ENCODE measurements around the gene RASA3. TPM values are rescaled to one million over a fixed set of nuclear protein-coding genes. Genes with fewer than 3 reads are reported as not detected.
A peak's percentile ranks its signal among the peaks of the same experiment; 100 is the strongest.

Gene RASA3
- total RNA-seq, 1 donor from 2014 or later, result 41.1 TPM

DNA sequence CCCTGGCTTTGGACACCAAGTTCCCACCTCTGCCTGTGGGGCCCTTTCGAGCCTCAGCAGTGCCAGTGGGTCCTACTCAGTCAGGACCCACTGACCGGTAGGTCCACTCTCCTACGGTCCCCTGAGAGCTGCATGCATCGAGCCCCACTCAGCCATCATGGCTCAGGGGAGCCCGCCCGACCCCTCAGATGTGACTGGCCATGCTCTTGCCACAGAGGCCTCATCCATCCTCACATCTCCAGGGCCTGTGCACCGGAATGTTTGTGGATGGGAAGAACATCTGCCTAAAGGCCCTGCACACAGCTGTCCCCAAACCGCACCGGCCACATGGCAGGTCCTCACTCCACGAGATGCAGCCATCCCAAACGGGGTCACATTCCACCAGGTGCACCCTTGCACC is 105.9 kb downstream of the RASA3 start:
- DNase-seq (ENCODE audit: low read depth) (no peak), FAIRE-seq (no peak)
- H2AFZ ChIP-seq (ENCODE audit: low read depth, low read length), result no peak overlapping the region
- H3K27ac ChIP-seq (ENCODE audit: low read depth, low read length), result no peak overlapping the region
- H3K4me1 ChIP-seq (ENCODE audit: insufficient read depth, low read length), result peaks cover 30% of the 10 kb centered on the region
- Mint-ChIP-seq H3K27me3 (ENCODE audit: low read depth, unreplicated experiment) (no peaks in the 10 kb centered on the region), H3K36me3 (ENCODE audit: low read depth, unreplicated experiment) (peaks cover 24% of the 10 kb centered on the region), H3K4me1 (ENCODE audit: low read depth, unreplicated experiment) (peaks cover 22% of the 10 kb centered on the region), H3K9me3 (ENCODE audit: unreplicated experiment) (no peaks in the 10 kb centered on the region), H3K27ac (ENCODE audit: unreplicated experiment) (peak overlapping the region; percentile 96), H3K4me3 (ENCODE audit: unreplicated experiment) (no peak overlapping the region)
- H3K36me3 ChIP-seq (ENCODE audit: insufficient read depth, low read length), result peaks cover 23% of the 10 kb centered on the region
- H3K9ac ChIP-seq (ENCODE audit: low read length), result peak overlapping the region; percentile 39
- peak overlapping the region; percentile 47 for H3K4me2 ChIP-seq (ENCODE audit: low read length)
- H3K79me2 ChIP-seq (ENCODE audit: insufficient read depth, low read length), result peaks cover 67% of the 10 kb centered on the region
- no peaks in the 10 kb centered on the region for H3K9me3 ChIP-seq (ENCODE audit: insufficient read depth, low read depth, low read length)
- no peak overlapping the region for H3K4me3 ChIP-seq (ENCODE audit: insufficient read depth, low read depth, low read length)
- no peak for TF ChIP-seq EZH2 (IDR thresholded peaks at IDR 0.05; ENCODE audit: insufficient read depth, low read length)
- TF ChIP-seq, protein P1, sequence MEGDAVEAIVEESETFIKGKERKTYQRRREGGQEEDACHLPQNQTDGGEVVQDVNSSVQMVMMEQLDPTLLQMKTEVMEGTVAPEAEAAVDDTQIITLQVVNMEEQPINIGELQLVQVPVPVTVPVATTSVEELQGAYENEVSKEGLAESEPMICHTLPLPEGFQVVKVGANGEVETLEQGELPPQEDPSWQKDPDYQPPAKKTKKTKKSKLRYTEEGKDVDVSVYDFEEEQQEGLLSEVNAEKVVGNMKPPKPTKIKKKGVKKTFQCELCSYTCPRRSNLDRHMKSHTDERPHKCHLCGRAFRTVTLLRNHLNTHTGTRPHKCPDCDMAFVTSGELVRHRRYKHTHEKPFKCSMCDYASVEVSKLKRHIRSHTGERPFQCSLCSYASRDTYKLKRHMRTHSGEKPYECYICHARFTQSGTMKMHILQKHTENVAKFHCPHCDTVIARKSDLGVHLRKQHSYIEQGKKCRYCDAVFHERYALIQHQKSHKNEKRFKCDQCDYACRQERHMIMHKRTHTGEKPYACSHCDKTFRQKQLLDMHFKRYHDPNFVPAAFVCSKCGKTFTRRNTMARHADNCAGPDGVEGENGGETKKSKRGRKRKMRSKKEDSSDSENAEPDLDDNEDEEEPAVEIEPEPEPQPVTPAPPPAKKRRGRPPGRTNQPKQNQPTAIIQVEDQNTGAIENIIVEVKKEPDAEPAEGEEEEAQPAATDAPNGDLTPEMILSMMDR (IDR thresholded peaks at IDR 0.05; ENCODE audit: insufficient read depth, low read depth, low read length), result no peak
- H4K20me1 ChIP-seq (ENCODE audit: insufficient read depth, low read length), result peaks cover 63% of the 10 kb centered on the region
- H3K27me3 ChIP-seq (ENCODE audit: insufficient read depth, low read length), result no peaks in the 10 kb centered on the region

DNA sequence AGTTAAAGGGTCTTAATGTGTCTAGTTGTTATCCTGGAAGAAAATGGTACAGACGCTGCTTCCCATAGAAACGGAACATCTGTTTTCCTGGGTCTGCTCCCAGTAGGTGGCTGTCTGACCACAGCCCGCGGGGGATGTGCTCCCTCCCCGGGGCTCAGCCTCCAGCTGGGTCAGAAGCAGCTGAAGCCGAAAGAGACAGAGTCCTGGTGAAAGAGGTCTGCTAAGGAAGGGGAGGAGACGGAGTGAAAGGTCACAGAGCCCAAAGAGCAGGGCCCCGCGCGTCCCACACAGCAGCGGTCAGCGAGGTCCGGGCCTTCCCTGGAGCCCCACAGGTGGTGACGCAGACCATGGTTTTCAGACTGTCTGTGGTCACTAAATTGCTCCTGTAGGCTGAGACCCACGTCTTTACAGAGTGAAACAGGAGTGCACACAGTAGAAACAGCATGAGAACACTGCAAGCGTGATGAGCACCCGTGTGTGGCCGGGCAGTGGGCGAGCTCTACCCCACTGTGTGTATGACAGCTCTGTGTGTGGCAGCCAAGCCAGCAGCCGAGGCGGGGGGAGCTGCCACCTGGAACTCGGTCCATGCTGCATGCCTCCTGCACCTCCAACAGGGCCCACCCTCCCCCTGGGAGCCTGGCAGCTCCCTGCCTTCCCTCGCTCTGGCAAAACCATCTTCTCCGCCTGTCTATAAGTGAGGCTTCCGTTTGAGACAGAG is 106.5 kb downstream of the RASA3 start:
- no peaks in the 10 kb centered on the region for H3K27me3 ChIP-seq (ENCODE audit: insufficient read depth, low read length)
- Mint-ChIP-seq H3K27ac (ENCODE audit: unreplicated experiment) (peak overlapping the region; percentile 96), H3K36me3 (ENCODE audit: low read depth, unreplicated experiment) (peaks cover 26% of the 10 kb centered on the region), H3K27me3 (ENCODE audit: low read depth, unreplicated experiment) (no peaks in the 10 kb centered on the region), H3K4me3 (ENCODE audit: unreplicated experiment) (peak overlapping the region; percentile 68), H3K4me1 (ENCODE audit: low read depth, unreplicated experiment) (peaks cover 17% of the 10 kb centered on the region), H3K9me3 (ENCODE audit: unreplicated experiment) (no peaks in the 10 kb centered on the region)
- H3K36me3 ChIP-seq (ENCODE audit: insufficient read depth, low read length), result peaks cover 21% of the 10 kb centered on the region
- peak overlapping the region; percentile 36 for H3K27ac ChIP-seq (ENCODE audit: low read depth, low read length)
- FAIRE-seq (no peak), DNase-seq (ENCODE audit: low read depth) (peak; percentile 69)
- TF ChIP-seq EZH2 (IDR thresholded peaks at IDR 0.05; ENCODE audit: insufficient read depth, low read length), result no peak
- TF ChIP-seq, protein P1 (IDR thresholded peaks at IDR 0.05; ENCODE audit: insufficient read depth, low read depth, low read length), result no peak
- peaks cover 30% of the 10 kb centered on the region for H3K4me1 ChIP-seq (ENCODE audit: insufficient read depth, low read length)
- peaks cover 60% of the 10 kb centered on the region for H3K79me2 ChIP-seq (ENCODE audit: insufficient read depth, low read length)
- H4K20me1 ChIP-seq (ENCODE audit: insufficient read depth, low read length), result peaks cover 60% of the 10 kb centered on the region
- peak overlapping the region; percentile 39 for H3K9ac ChIP-seq (ENCODE audit: low read length)
- no peaks in the 10 kb centered on the region for H3K9me3 ChIP-seq (ENCODE audit: insufficient read depth, low read depth, low read length)
- H2AFZ ChIP-seq (ENCODE audit: low read depth, low read length), result no peak overlapping the region
- H3K4me2 ChIP-seq (ENCODE audit: low read length), result peak overlapping the region; percentile 47
- H3K4me3 ChIP-seq (ENCODE audit: insufficient read depth, low read depth, low read length), result no peak overlapping the region

DNA sequence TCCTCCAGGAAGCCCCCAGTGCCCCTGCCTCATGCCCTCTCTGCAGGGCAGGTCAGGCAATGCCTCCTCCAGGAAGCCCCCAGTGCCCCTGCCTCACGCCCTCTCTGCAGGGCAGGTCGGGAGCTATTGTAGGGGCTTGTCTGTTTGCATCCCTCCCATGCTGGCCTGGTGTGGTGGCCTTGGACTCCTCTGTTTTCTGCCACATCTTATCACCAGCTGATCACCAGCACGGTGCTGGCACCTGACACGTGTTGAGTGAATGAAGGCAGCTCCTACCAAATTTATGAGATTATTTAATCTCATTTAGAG is 107.1 kb downstream of the RASA3 start:
- no peak overlapping the region for H2AFZ ChIP-seq (ENCODE audit: low read depth, low read length)
- H3K9me3 ChIP-seq (ENCODE audit: insufficient read depth, low read depth, low read length), result no peaks in the 10 kb centered on the region
- peak overlapping the region; percentile 39 for H3K9ac ChIP-seq (ENCODE audit: low read length)
- peak overlapping the region; percentile 47 for H3K4me2 ChIP-seq (ENCODE audit: low read length)
- H3K27ac Mint-ChIP-seq (ENCODE audit: unreplicated experiment), result peak overlapping the region; percentile 96
- H3K27me3 Mint-ChIP-seq (ENCODE audit: low read depth, unreplicated experiment), result no peaks in the 10 kb centered on the region
- H3K4me1 ChIP-seq (ENCODE audit: insufficient read depth, low read length), result peaks cover 30% of the 10 kb centered on the region
- no peak overlapping the region for H3K27ac ChIP-seq (ENCODE audit: low read depth, low read length)
- FAIRE-seq (no peak), DNase-seq (ENCODE audit: low read depth) (no peak)
- no peak overlapping the region for H3K4me3 ChIP-seq (ENCODE audit: insufficient read depth, low read depth, low read length)
- no peaks in the 10 kb centered on the region for H3K27me3 ChIP-seq (ENCODE audit: insufficient read depth, low read length)
- peak overlapping the region; percentile 68 for H3K4me3 Mint-ChIP-seq (ENCODE audit: unreplicated experiment)
- TF ChIP-seq, protein P1 (IDR thresholded peaks at IDR 0.05; ENCODE audit: insufficient read depth, low read depth, low read length), result no peak
- no peak for TF ChIP-seq EZH2 (IDR thresholded peaks at IDR 0.05; ENCODE audit: insufficient read depth, low read length)
- H3K79me2 ChIP-seq (ENCODE audit: insufficient read depth, low read length), result peaks cover 55% of the 10 kb centered on the region
- no peaks in the 10 kb centered on the region for H3K9me3 Mint-ChIP-seq (ENCODE audit: unreplicated experiment)
- H4K20me1 ChIP-seq (ENCODE audit: insufficient read depth, low read length), result peaks cover 57% of the 10 kb centered on the region
- peaks cover 19% of the 10 kb centered on the region for H3K36me3 ChIP-seq (ENCODE audit: insufficient read depth, low read length)
- peaks cover 17% of the 10 kb centered on the region for H3K4me1 Mint-ChIP-seq (ENCODE audit: low read depth, unreplicated experiment)
- peaks cover 31% of the 10 kb centered on the region for H3K36me3 Mint-ChIP-seq (ENCODE audit: low read depth, unreplicated experiment)

Measured in astrocyte (in vitro differentiated cells and primary cell).